NB4 (cell line): Measurements from ENCODE around the gene STARD7.

ENCODE experiments used
- DNase-seq: peaks from one replicate; pipeline ENCODE4 v3.0.0; 2010; ENCODE audit warnings: low read depth
- H3K4me3 ChIP-seq: one replicate; pipeline ENCODE4 v1.5.1; 2011; ENCODE audit warnings: mild to moderate bottlenecking, low read depth, low read length, moderate library complexity
- CTCF ChIP-seq: IDR thresholded peaks from one replicate; pipeline ENCODE4 v1.5.1; 2012; ENCODE audit warnings: low read depth, low read length
- MAX ChIP-seq: IDR thresholded peaks from 2 replicates; pipeline ENCODE4 v1.6.1; 2011; ENCODE audit warnings: low read depth, low read length
- MYC ChIP-seq: IDR thresholded peaks from 2 replicates; pipeline ENCODE4 v1.6.1; 2011; ENCODE audit warnings: low read depth, low read length
- POLR2A ChIP-seq: IDR thresholded peaks from 2 replicates; pipeline ENCODE4 v1.6.1; 2011; ENCODE audit warnings: mild to moderate bottlenecking; ENCODE audit not compliant: insufficient read length; ENCODE audit errors: extremely low read depth

STARD7 gene

GRCh38 chr2:96186562-96186961, 22.1 kb downstream of the STARD7 start:
- no peak for DNase-seq
- H3K4me3 ChIP-seq, result no peak overlapping the region
- TF ChIP-seq MYC, result no peak
- TF ChIP-seq POLR2A, result no peak
- TF ChIP-seq MAX, result no peak
- no peak for TF ChIP-seq CTCF

GRCh38 chr2:96185516-96185915, 23.1 kb downstream of the STARD7 start:
- no peak overlapping the region for H3K4me3 ChIP-seq
- TF ChIP-seq CTCF (no peak), MAX (no peak), MYC (no peak), POLR2A (no peak)
- no peak for DNase-seq

GRCh38 chr2:96184989-96185388, 23.6 kb downstream of the STARD7 start:
- no peak overlapping the region for H3K4me3 ChIP-seq
- DNase-seq, result no peak
- TF ChIP-seq MAX, result no peak
- TF ChIP-seq CTCF, result no peak
- TF ChIP-seq POLR2A, result no peak
- TF ChIP-seq MYC, result no peak

- TF ChIP-seq MYC (no peak), MAX (no peak), CTCF (no peak), POLR2A (no peak)
Observed at GRCh38 chr2:96184188-96184587, 24.4 kb downstream of the STARD7 start.

GRCh38 chr2:96181529-96181928, 27.1 kb downstream of the STARD7 start:
- TF ChIP-seq POLR2A, result no peak
- TF ChIP-seq MAX, result no peak
- no peak for TF ChIP-seq MYC
- no peak for TF ChIP-seq CTCF
- H3K4me3 ChIP-seq, result no peak overlapping the region
- DNase-seq, result no peak

More at GRCh38 chr2:96184188-96184587, 24.4 kb downstream of the STARD7 start:
- H3K4me3 ChIP-seq, result no peak overlapping the region
- DNase-seq, result no peak

- TF ChIP-seq MYC, result no peak
- no peak for TF ChIP-seq POLR2A
- TF ChIP-seq MAX, result no peak
- no peak for TF ChIP-seq CTCF
- DNase-seq, result no peak
- no peak overlapping the region for H3K4me3 ChIP-seq
Observed at GRCh38 chr2:96180521-96180920, 28.1 kb downstream of the STARD7 start.
